Activated gamma-delta T cell (primary cell): Measurements from ENCODE around the gene IQGAP2.
"Not testable (repeated sequence)": the region's sequence is repeated elsewhere in the genome, so short reads cannot be mapped to it uniquely, and the experiment has no call there.

Source experiments
- DNase-seq: peaks from one replicate; lab custom pipeline; 2025; lab: John Stamatoyannopoulos, UW

Gene IQGAP2

DNA sequence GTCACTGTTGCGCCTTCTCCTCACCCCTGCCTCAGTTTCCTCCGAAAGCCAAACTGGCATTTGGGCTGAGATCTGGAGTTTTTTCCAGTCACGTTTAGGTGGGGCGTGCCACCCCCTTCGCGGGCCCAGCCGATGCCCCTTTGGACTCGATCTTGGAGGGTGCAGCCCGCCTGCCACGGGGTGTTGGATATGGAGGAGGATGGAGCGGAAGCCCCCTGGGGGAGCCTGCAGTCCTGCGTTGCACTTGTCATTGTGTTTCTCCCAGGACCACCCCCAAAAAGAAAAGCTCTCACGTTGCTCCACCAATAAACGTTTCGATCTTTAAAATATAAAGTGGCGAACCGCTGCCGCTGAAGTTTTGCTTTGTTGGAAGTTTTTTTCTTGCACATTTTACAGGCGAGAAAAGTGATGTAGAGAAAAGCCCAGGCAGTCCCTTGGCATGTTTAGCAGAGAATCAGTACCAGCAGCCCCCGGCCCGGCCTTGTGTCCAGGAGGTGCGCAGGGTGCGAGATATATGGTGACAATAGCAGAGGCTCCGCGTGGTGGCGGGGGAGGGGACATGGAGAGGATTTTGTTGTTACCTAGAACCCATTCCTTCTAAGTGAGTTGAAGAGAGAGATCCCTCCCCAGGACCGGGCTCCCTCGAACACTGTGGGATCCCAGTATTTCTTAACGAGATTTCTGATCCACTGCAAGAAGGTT, 313.5 kb downstream of the IQGAP2 start:
- DNase-seq = peak; percentile 5

DNA sequence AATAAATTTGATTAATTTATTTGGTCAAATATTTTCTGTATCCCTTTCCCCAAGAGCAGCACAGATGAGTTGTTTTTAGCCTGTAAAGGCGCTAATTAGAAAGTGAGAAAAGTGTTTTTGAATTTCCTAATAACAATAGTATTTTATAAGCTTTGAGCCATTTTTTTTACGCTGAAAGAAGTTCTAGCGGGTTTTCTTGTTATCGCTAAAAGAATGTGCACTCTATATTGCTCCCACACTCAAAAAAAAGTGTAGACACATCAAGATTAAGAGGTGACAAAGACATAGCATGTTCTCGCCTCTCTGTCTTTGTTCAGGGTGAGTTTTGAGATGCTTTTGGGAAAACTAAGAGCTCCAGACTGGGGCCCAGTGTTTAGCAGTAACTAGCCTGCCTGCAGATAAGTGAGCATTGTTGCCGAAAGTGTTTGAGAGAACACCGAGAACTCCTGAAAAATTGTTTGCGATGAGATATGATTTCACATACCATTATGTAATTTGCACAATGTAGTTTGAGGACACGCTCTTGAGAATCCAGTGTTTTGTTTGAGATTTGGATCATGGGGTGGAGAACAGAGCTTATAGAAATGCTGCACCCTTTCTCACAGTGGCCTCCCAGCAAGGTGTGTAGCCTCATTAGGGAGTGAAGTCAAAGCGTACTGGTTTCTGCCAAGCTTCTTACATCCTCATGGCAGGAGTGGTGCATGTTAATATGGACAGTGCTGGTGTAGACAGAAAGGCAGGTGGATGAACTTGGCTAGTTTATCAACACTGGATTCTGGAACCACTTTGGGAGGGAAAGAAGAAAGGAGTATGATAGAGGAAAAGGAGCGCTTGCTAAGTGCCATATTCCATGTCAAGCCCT, 314.4 kb downstream of the IQGAP2 start:
- no peak for DNase-seq

GRCh38 chr5:76718381-76718832, 315.3 kb downstream of the IQGAP2 start:
- DNase-seq = no peak

DNA sequence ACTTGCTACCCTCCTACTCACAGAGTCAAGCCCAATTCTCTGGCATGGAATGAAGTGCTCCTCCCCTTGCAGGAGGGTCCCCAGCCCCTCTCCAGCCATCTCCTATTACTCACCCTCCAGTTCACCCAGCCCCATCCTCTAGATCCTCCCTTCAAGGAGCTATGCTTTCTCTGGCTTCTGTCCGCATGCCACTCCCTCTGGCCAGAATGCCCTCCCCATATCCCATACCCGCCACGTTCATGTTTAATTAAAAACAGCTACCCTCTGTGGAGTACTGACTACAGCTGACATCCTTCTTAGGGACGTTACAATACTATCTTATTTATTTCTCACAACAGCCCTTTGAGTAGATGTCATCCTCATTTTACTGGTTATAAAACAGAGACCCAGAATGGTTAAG, 315.8 kb downstream of the IQGAP2 start:
- DNase-seq = no peak

GRCh38 chr5:76720988-76721569, 318.0 kb downstream of the IQGAP2 start:
- DNase-seq = no peak

- no peak for DNase-seq
These were observed 320.2 kb downstream of the IQGAP2 start for GRCh38 chr5:76723266-76723665.

- DNase-seq = no peak
These were observed 320.8 kb downstream of the IQGAP2 start for GRCh38 chr5:76723906-76724305.

- DNase-seq = no peak
These were observed 321.8 kb downstream of the IQGAP2 start for GRCh38 chr5:76724871-76725270.

- DNase-seq = no peak
These were observed 325.9 kb downstream of the IQGAP2 start for GRCh38 chr5:76728965-76729364.

DNA sequence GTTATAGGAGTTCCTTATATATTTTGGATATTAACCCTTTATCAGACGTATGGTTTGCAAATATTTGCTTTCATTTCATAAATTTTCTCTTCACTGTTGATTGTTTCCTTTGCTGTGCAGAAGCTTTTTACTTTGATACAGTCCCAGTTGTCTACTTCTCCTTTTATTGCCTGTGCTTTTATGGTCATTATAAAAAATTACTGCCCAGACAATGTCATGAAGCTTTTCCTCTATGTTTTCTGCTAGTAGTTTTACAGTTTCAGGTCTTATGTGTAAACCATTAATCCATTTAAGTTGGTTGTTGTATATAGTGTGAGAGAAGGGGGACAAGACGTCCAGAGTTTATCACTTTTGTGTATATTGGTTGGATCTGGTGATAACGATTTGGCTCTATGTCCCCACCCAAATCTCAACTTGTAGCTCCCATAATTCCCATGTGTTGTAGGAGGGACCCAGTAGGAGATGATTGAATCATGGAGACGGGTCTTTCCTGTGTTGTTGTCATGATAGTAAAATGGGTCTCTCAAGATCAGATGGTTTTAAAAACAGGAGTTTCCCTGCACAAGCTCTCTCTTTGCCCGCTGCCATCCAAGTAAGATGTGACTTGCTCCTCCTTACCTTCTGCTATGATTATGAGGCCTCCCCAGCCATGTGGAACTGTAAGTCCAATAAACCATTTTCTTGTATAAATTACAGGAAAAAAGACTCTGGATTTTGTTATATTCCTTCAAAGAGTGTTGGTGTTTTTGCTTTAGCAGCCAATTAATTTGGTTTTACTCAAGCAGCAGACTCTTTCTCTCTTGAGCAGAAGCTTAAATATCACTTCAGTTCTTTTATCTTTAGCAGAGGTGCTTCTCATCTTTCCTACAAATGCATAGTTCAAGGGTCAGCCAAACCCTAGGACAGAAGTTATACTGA, 326.5 kb downstream of the IQGAP2 start:
- DNase-seq = no peak

DNA sequence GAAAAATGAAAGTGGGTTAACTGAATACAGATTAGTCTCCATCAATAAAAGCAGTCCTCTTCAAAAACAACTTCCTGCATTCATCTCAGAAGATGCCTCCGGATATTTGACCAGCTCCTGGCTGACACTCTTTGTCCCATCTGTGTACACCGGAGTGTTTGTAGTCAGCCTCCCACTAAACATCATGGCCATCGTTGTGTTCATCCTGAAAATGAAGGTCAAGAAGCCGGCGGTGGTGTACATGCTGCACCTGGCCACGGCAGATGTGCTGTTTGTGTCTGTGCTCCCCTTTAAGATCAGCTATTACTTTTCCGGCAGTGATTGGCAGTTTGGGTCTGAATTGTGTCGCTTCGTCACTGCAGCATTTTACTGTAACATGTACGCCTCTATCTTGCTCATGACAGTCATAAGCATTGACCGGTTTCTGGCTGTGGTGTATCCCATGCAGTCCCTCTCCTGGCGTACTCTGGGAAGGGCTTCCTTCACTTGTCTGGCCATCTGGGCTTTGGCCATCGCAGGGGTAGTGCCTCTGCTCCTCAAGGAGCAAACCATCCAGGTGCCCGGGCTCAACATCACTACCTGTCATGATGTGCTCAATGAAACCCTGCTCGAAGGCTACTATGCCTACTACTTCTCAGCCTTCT, 329.4 kb downstream of the IQGAP2 start:
- DNase-seq = no peak

DNA sequence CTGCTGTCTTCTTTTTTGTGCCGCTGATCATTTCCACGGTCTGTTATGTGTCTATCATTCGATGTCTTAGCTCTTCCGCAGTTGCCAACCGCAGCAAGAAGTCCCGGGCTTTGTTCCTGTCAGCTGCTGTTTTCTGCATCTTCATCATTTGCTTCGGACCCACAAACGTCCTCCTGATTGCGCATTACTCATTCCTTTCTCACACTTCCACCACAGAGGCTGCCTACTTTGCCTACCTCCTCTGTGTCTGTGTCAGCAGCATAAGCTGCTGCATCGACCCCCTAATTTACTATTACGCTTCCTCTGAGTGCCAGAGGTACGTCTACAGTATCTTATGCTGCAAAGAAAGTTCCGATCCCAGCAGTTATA, 329.9 kb downstream of the IQGAP2 start:
- no peak for DNase-seq

DNA sequence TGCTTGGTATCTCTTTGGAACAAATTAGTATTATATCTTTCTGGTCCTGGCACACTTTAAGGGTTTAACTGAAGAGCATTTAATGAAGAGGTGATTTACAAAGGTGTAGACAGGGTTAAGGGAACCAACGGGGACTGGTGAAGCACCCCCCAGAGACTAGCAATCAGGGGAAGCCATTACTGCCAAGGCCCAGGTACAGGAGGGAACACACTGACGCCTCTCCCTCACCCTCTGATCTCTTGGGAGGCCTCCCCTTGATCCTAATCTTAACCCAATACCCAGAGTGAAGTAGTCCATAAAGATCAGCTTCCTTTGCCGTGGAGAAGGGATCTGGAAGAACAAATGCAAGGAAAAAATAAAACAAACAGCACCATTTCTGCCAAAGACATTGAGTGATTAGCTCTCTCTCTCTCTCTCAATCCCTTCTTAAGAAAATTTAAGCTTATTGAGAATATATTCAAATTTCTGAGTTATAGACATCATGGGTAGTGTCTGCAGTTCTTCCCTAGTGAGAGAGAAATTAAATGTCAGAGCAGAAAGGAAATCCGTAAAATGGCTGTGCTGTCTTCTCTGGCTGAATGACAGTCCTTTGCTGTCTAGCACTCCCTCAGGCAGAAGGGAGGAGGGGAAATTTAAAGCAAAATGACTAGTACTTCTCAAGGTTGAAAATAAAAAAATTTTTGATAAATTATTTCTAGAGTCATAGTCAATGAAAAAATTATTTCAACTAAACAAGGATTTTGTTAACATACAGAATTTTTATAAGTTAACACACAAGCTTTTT, 332.9 kb downstream of the IQGAP2 start:
- no peak for DNase-seq

DNA sequence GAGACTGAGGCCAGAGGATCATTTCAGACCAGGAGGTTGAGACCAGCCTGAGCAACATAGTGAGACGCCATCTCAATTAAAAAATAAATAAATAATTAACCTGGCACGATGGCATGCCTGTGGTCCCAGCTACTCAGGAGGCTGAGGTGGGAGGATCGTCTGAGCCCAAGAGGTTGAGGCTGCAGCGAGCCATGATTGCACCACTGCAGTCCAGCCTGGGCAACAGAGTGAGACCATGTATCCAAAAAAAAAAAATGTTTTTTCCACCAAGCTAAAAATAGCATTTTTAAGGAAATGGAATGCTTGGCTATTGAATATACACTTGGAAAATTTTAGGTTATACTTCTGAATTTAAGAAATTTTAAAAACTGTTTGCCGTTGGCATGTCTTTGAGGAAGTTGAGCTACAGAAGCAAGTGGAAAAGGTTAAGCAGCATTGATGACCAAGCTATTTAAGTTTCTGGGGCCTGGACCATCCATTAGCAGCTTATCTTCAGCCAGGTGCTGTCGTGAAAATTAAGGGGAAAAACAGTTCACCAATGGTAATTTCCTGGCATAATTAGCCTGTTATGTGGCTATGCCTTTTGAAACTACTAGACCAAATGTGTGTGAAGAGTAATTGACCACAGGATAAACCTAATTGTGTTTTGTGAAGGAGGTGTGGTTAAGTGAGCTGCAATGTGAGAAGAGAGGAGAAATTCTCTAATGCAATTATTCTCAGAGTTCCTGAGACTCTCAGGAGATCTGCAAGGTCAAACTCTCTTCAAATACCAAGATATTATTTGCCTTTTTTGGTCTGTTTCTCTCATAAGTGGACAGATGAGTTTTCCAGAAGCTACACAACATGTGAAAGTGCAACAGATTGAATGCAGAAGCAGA, 333.8 kb downstream of the IQGAP2 start:
- no peak for DNase-seq

GRCh38 chr5:76737846-76738245, 334.8 kb downstream of the IQGAP2 start:
- no peak for DNase-seq

- not testable (repeated sequence) for DNase-seq
These were observed 338.4 kb downstream of the IQGAP2 start for GRCh38 chr5:76741506-76741905.

DNA sequence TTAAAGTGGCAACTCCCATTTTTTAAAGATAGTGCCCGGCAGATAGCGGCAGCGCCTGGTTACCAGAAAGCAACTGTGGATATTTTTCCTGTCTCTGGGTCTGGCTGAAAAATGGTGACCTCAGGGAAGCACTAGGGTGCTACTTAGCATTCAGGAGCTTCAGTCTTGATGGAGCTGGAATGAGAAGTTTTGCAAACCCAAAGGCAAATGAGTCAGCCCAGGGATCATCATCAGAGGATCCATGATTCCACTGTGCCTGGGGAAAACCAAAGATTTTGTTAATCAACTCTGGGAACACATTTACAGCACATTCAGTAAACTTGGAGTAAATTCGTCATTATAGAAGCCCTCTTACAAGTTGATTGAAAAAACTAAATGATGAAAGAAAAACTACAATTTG, 339.5 kb downstream of the IQGAP2 start:
- no peak for DNase-seq

DNA sequence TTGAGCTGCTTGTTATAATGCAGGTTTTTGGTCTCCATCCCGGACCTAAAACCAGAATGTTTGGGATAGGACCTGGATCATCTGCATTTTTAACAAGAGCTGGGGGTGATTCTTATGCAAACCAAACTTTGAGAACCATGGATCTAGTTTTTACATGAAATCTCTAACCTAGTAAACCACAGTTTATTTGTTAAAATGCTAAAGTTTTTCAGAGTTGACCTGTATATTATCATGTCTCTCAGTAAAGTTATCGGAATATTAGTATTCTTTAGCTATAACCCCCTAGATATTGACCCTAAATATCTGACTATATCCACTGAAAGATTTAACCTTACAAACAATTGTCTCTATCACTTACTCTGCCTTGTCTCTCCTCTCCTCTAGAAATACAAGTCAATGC, 341.5 kb downstream of the IQGAP2 start:
- DNase-seq = no peak

GRCh38 chr5:76745670-76746069, 342.6 kb downstream of the IQGAP2 start:
- no peak for DNase-seq

GRCh38 chr5:76746677-76747076, 343.6 kb downstream of the IQGAP2 start:
- DNase-seq = no peak
